H1 (cell line): ENCODE measurements around the gene CCSAP. TPM values are rescaled to one million over a fixed set of nuclear protein-coding genes. Genes with fewer than 3 reads are reported as not detected.

Experiments used
- CTCF ChIA-PET: fragments of 300-600 bp; sonication (Branson Sonifier 250); formaldehyde crosslinking; loops from one replicate; lab custom pipeline; 2021; ENCODE audit not compliant: partially characterized antibody; lab: Charles Lee
- POLR2A ChIA-PET: fragments of 300-600 bp; sonication (Branson Sonifier 250); formaldehyde crosslinking; loops from one replicate; lab custom pipeline; 2021; ENCODE audit warnings: inconsistent platforms; ENCODE audit not compliant: partially characterized antibody; lab: Charles Lee
- DNase-seq, 2 experiments: peaks; one replicate each; pipeline versions ENCODE4 v3.0.0 to v3.0.0-alpha.2; 2010 to 2022; ENCODE audit warnings: low spot score in 2 of 2, low read depth in 1 of 2, mixed read lengths in 1 of 2
- FAIRE-seq: peaks from 2 replicates; lab custom pipeline; 2011; peaks lifted over from hg19 to GRCh38; lab: Jason Lieb, UNC
- H2AFZ ChIP-seq: 2 replicates; pipeline ENCODE4 v1.8.1; 2012; ENCODE audit warnings: low read length, inconsistent platforms
- H2AK5ac ChIP-seq: 2 replicates; pipeline ENCODE4 v1.6.1; 2013; ENCODE audit warnings: low read depth, low read length
- H2BK120ac ChIP-seq: replicated peaks from 2 replicates; pipeline ENCODE3; 2013; ENCODE audit warnings: low read depth, low read length, inconsistent platforms
- H2BK12ac ChIP-seq: 2 replicates; pipeline ENCODE4 v1.6.1; 2013; ENCODE audit warnings: low read depth, low read length
- H2BK15ac ChIP-seq: 2 replicates; pipeline ENCODE4 v1.6.1; 2013; ENCODE audit warnings: low read length
- H2BK20ac ChIP-seq: 2 replicates; pipeline ENCODE4 v1.6.1; 2013; ENCODE audit warnings: low read length
- H2BK5ac ChIP-seq: 2 replicates; pipeline ENCODE4 v1.6.1; 2013; ENCODE audit warnings: low read depth, low read length
- H3K14ac ChIP-seq: 2 replicates; pipeline ENCODE4 v1.6.1; 2013; ENCODE audit warnings: inconsistent platforms; ENCODE audit not compliant: insufficient read length
- H3K18ac ChIP-seq: 2 replicates; pipeline ENCODE4 v1.6.1; 2013; ENCODE audit warnings: low read length; ENCODE audit errors: extremely low read depth
- H3K23ac ChIP-seq: 2 replicates; pipeline ENCODE4 v1.6.1; 2013; ENCODE audit warnings: inconsistent platforms; ENCODE audit not compliant: insufficient read length
- H3K23me2 ChIP-seq: 2 replicates; pipeline ENCODE4 v1.6.1; 2013; ENCODE audit warnings: low read depth, low read length
- H3K27ac ChIP-seq: 2 replicates; pipeline ENCODE4 v1.6.1; 2011; ENCODE audit warnings: low read depth, low read length, inconsistent platforms
- H3K27me3 ChIP-seq, 4 experiments: replicated peaks in 1 of 4; 1 replicate in 1 of 4; 2 replicates in 3 of 4; pipeline versions ENCODE4 v1.6.1 to v1.8.1; 2011 to 2013; ENCODE audit warnings: low read length in 3 of 4, mild to moderate bottlenecking in 3 of 4, inconsistent platforms in 2 of 4, mixed read lengths in 2 of 4, moderate library complexity in 1 of 4; ENCODE audit not compliant: control insufficient read depth in 3 of 4, insufficient read depth in 3 of 4; ENCODE audit errors: extremely low read depth in 1 of 4
- H3K36me3 ChIP-seq, 4 experiments: 2 replicates each; pipeline versions ENCODE4 v1.6.1 to v1.8.1; 2011 to 2013; ENCODE audit warnings: mild to moderate bottlenecking in 4 of 4, low read length in 3 of 4, moderate library complexity in 2 of 4, control low read depth in 1 of 4, inconsistent platforms in 1 of 4; ENCODE audit not compliant: insufficient read depth in 4 of 4, control insufficient read depth in 2 of 4
- H3K4ac ChIP-seq: replicated peaks from 2 replicates; pipeline ENCODE3; 2013; ENCODE audit warnings: low read length, low read depth, mixed read lengths, inconsistent platforms; ENCODE audit not compliant: insufficient read length
- H3K4me1 ChIP-seq, 4 experiments: replicated peaks in 1 of 4; 1 replicate in 1 of 4; 2 replicates in 3 of 4; pipeline versions ENCODE4 v1.6.1 to v1.8.1; 2011 to 2013; ENCODE audit warnings: low read length in 3 of 4, inconsistent platforms in 2 of 4, mixed read lengths in 1 of 4; ENCODE audit not compliant: insufficient read depth in 4 of 4, control insufficient read depth in 3 of 4
- H3K4me2 ChIP-seq, 2 experiments: 2 replicates each; pipeline versions ENCODE4 v1.6.1 to v1.8.1; 2011 to 2013; ENCODE audit warnings: low read depth in 2 of 2, low read length in 2 of 2, control low read depth in 1 of 2, inconsistent platforms in 1 of 2, mild to moderate bottlenecking in 1 of 2; ENCODE audit not compliant: insufficient read depth in 1 of 2
- H3K4me3 ChIP-seq, 4 experiments: fragments of 200-600, 300-600 bp in 1 of 4; sonication (generic), shearing (Covaris generic), sonication (Bioruptor Twin) in 1 of 4; 2 replicates each; pipeline versions ENCODE4 v1.5.1 to v1.8.1; 2011 to 2016; ENCODE audit warnings: low read length in 4 of 4, low read depth in 3 of 4, control low read depth in 2 of 4, inconsistent platforms in 2 of 4, mild to moderate bottlenecking in 2 of 4, mixed read lengths in 1 of 4, moderate library complexity in 1 of 4; ENCODE audit not compliant: insufficient read depth in 2 of 4; ENCODE audit errors: extremely low read depth in 1 of 4
- H3K56ac ChIP-seq: replicated peaks from 2 replicates; pipeline ENCODE3; 2013; ENCODE audit warnings: low read depth, mild to moderate bottlenecking, mixed read lengths, low read length, inconsistent platforms; ENCODE audit not compliant: insufficient read length
- H3K79me1 ChIP-seq: 2 replicates; pipeline ENCODE4 v1.6.1; 2013; ENCODE audit warnings: low read depth, low read length, control low read depth
- H3K79me2 ChIP-seq, 2 experiments: 2 replicates each; pipeline versions ENCODE4 v1.6.1 to v1.8.1; 2012 to 2013; ENCODE audit warnings: low read length in 2 of 2, mild to moderate bottlenecking in 2 of 2, inconsistent platforms in 1 of 2; ENCODE audit not compliant: insufficient read depth in 2 of 2, control insufficient read depth in 1 of 2
- H3K9ac ChIP-seq, 4 experiments: replicated peaks in 1 of 4; 1 replicate in 1 of 4; 2 replicates in 3 of 4; pipeline versions ENCODE4 v1.6.1 to v1.8.1; 2011 to 2013; ENCODE audit warnings: low read depth in 3 of 4, low read length in 3 of 4, control low read depth in 2 of 4, mild to moderate bottlenecking in 2 of 4, moderate library complexity in 2 of 4, inconsistent platforms in 1 of 4; ENCODE audit errors: extremely low read depth in 1 of 4
- H3K9me3 ChIP-seq, 2 experiments: 2 replicates each; pipeline versions ENCODE4 v1.6.1 to v1.8.1; 2012 to 2013; ENCODE audit warnings: mild to moderate bottlenecking in 2 of 2, moderate library complexity in 2 of 2, control low read depth in 1 of 2, inconsistent platforms in 1 of 2, low read depth in 1 of 2, low read length in 1 of 2, mixed read lengths in 1 of 2; ENCODE audit not compliant: insufficient read depth in 2 of 2
- H4K20me1 ChIP-seq, 2 experiments: replicated peaks in 1 of 2; 2 replicates each; pipeline versions ENCODE3 to v1.8.1; 2011 to 2013; ENCODE audit warnings: inconsistent platforms in 2 of 2, low read length in 2 of 2, mild to moderate bottlenecking in 1 of 2; ENCODE audit not compliant: insufficient read depth in 2 of 2, control insufficient read depth in 1 of 2
- H4K5ac ChIP-seq: 2 replicates; pipeline ENCODE4 v1.6.1; 2013; ENCODE audit warnings: low read length, low read depth, mixed read lengths, inconsistent platforms; ENCODE audit not compliant: insufficient read length
- H4K8ac ChIP-seq: 2 replicates; pipeline ENCODE4 v1.8.0; 2013; ENCODE audit warnings: mild to moderate bottlenecking, moderate library complexity, low read length, inconsistent platforms; ENCODE audit not compliant: insufficient read depth; ENCODE audit errors: extremely low read depth
- H4K91ac ChIP-seq: replicated peaks from 2 replicates; pipeline ENCODE3; 2013; ENCODE audit warnings: low read length, mixed read lengths, inconsistent platforms; ENCODE audit not compliant: insufficient read length
- CTBP2 ChIP-seq: IDR thresholded peaks from 2 replicates; pipeline ENCODE4 v1.7.0; 2011; ENCODE audit warnings: borderline replicate concordance, mild to moderate bottlenecking, moderate library complexity, mixed read lengths, low read length; ENCODE audit not compliant: insufficient read depth, insufficient read length
- MAX ChIP-seq: IDR thresholded peaks from 2 replicates; pipeline ENCODE4 v1.6.1; 2012; ENCODE audit warnings: inconsistent platforms
- WGBS, 2 experiments: shearing (Covaris generic) in 1 of 2; methylation state at CpG; one replicate each; pipeline versions ENCODE4 v1.1.6 to v1.1.7; 2013 to 2015; ENCODE audit warnings: low lambda C conversion rate in 2 of 2, mixed read lengths in 2 of 2, inconsistent platforms in 1 of 2, low coverage in 1 of 2, missing lambda C conversion rate in 1 of 2; ENCODE audit not compliant: insufficient replicate concordance in 2 of 2, insufficient coverage in 1 of 2, insufficient read length in 1 of 2; ENCODE audit errors: extremely low coverage in 1 of 2, missing lambda C conversion rate in 1 of 2; 5-methylcytosine and 5-hydroxymethylcytosine counted together
- polyA plus RNA-seq, 7 experiments: library from polyadenylated mRNA; depleted of rRNA in 3 of 7; stranded (reverse) in 5 of 7; unstranded in 2 of 7; fragments of >200 nt in 5 of 7; fragments of 200-250 nt in 2 of 7; gene quantifications; 1 replicate in 5 of 7; 2 replicates in 1 of 7; 4 replicates in 1 of 7; pipeline versions ENCODE4 v1.2.1 to v1.2.3, GENCODE V29; 2011 to 2013; ENCODE audit warnings: missing spikeins in 2 of 7, mixed read lengths in 2 of 7
- total RNA-seq: library from RNA; stranded (reverse); fragmentation: NEBNext Ultra II Directional; extraction: Animal tissue kit (Norgen Biotek cat#: 25700); gene quantifications from 2 replicates; pipeline ENCODE4 v1.2.1, GENCODE V29; 2021

CCSAP gene
- total and polyA plus RNA-seq, 2 of the 8 experiments (the other 6 are each of a cell fraction or from before 2014, with no cell fraction given): 3.5 to 17.2 TPM

GRCh38 chr1:229379846-229380245 lies 37.0 kb upstream of the CCSAP start:
- peak overlapping the region; percentile 49 for H2BK20ac ChIP-seq
- peaks cover 0 to 2% (median under 1%) of the 10 kb centered on the region in 4 experiments; a peak in 2 of 7 replicates for H3K27me3 ChIP-seq
- H3K27ac ChIP-seq: no peak overlapping the region
- no peak overlapping the region for H3K23ac ChIP-seq
- FAIRE-seq (no peak), DNase-seq (no peak)
- H3K79me1 ChIP-seq: no peaks in the 10 kb centered on the region
- H2BK120ac ChIP-seq: no peak overlapping the region
- H3K9ac ChIP-seq: no peak overlapping the region
- H4K5ac ChIP-seq: no peak overlapping the region
- H3K9me3 ChIP-seq: no peaks in the 10 kb centered on the region
- H4K8ac ChIP-seq: no peak overlapping the region
- H2AK5ac ChIP-seq: no peak overlapping the region
- no peaks in the 10 kb centered on the region for H4K20me1 ChIP-seq
- H3K4me2 ChIP-seq: peak overlapping the region; percentile 49 to 56
- H2BK15ac ChIP-seq: 0 out of 2 replicates have a peak overlapping the region, but pooled peaks have one; percentile 7
- H3K23me2 ChIP-seq: no peaks in the 10 kb centered on the region
- H3K14ac ChIP-seq: no peak overlapping the region
- H3K4me3 ChIP-seq: peak overlapping the region in 1 of 4 experiments; percentile 6; a peak in 1 of 8 replicates
- H4K91ac ChIP-seq: peak overlapping the region; percentile 1
- CTCF ChIA-PET: interaction anchor here (1.9 to 2.7 kb wide), 2 partner anchors 9 to 23 kb away, joined by 5 to 12 read pairs; no protein-coding TSS in a partner anchor
- peak overlapping the region; percentile 88 for H2AFZ ChIP-seq
- H3K18ac ChIP-seq: peak overlapping the region; percentile 49; the same call in 1 of the 2 replicates
- POLR2A ChIA-PET: interaction anchor here (1.1 to 2.0 kb wide), 3 partner anchors 13 to 30 kb away, joined by 3 to 5 read pairs (median 4); no protein-coding TSS in a partner anchor
- WGBS, 2 experiments: 47% methylated on average over 5 of the region's 5 CpGs; no CpG with 5 or more reads in 1 of the 2 experiments
- H3K4ac ChIP-seq: no peak overlapping the region
- H2BK5ac ChIP-seq: peak overlapping the region; percentile 64; the same call in 1 of the 2 replicates
- no peaks in the 10 kb centered on the region for H3K79me2 ChIP-seq
- H3K56ac ChIP-seq: no peak overlapping the region
- peak overlapping the region; percentile 56; the same call in 1 of the 2 replicates for H2BK12ac ChIP-seq
- no peaks in the 10 kb centered on the region for H3K36me3 ChIP-seq
- no peak for TF ChIP-seq CTBP2
- 0 out of 2 replicates have a peak, but pooled peaks have one; percentile 13 for TF ChIP-seq MAX
- H3K4me1 ChIP-seq: peaks cover 17 to 30% (median 20%) of the 10 kb centered on the region in 4 experiments
